ENCODE results near the gene RPL31. TPM values are rescaled to one million over a fixed set of nuclear protein-coding genes. Genes with fewer than 3 reads are reported as not detected.

Gene RPL31
- total RNA-seq, 2 donors from 2014 or later, result 316 to 425 TPM

DNA sequence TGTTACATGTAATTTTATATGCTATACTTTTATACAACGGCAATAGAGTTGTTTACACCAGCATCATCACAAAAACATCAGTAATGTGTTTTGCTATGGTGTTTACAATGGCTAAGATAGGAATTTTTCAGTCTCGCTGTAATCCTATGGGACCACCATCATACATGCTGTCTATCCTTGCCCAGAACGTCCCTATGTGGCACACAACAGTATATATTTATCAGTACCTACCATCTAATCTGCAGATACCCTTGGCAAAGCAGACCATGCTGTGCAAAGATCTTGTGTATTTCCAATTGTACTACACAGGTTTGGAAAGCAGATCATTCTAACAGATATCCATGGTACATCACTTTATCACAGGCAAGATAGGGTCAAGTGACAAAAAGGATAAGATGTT, 15.3 kb downstream of the RPL31 start:
- 75 to 88% methylated on average over 3 of the region's 3 CpGs for WGBS, 2 donors
- Histone ChIP-seq H3K4me1 (peaks cover 4% of the 10 kb centered on the region), H3K36me3 (replicated peaks in 1 of 2; ENCODE audit: insufficient read depth in 1 of 2, low read depth in 2 of 2) (peaks cover 0 to 9% of the 10 kb centered on the region in 2 donors), H3K27ac (no peak overlapping the region), H3K27me3 (no peaks in the 10 kb centered on the region), H3K4me3 (no peak overlapping the region), H3K9me3 (no peaks in the 10 kb centered on the region)
- no peak for DNase-seq
- intact Hi-C loops (cut with DNase I), result no loop called here
- no peak for ATAC-seq
- TF ChIP-seq POLR2A (IDR thresholded peaks at IDR 0.05), result no peak
- TF ChIP-seq, protein P1, sequence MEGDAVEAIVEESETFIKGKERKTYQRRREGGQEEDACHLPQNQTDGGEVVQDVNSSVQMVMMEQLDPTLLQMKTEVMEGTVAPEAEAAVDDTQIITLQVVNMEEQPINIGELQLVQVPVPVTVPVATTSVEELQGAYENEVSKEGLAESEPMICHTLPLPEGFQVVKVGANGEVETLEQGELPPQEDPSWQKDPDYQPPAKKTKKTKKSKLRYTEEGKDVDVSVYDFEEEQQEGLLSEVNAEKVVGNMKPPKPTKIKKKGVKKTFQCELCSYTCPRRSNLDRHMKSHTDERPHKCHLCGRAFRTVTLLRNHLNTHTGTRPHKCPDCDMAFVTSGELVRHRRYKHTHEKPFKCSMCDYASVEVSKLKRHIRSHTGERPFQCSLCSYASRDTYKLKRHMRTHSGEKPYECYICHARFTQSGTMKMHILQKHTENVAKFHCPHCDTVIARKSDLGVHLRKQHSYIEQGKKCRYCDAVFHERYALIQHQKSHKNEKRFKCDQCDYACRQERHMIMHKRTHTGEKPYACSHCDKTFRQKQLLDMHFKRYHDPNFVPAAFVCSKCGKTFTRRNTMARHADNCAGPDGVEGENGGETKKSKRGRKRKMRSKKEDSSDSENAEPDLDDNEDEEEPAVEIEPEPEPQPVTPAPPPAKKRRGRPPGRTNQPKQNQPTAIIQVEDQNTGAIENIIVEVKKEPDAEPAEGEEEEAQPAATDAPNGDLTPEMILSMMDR (IDR thresholded peaks at IDR 0.05), result no peak

DNA sequence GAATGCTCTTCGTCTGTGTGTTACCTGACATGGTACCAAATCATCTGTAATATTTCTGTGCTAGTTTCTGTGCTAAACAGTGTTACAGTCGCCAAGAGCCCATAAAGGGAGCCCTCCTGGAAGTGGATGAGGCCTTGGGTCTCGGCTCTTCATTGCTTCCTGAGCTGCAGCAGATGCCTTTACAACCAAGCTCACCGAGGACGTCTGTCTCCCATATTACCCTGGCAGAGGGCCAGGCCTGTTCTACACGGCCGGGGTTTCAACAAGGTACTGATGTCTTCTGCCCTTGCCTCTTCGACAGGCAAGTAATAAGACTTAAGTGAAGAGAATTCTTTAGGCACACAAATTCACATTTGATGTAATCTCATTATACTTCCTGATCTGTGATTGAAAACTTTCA, 16.8 kb downstream of the RPL31 start:
- no peak overlapping the region for H3K27ac ChIP-seq
- peaks cover 0 to 11% of the 10 kb centered on the region in 2 donors for H3K36me3 ChIP-seq (replicated peaks in 1 of 2; ENCODE audit: insufficient read depth in 1 of 2, low read depth in 2 of 2)
- H3K27me3 ChIP-seq, result no peaks in the 10 kb centered on the region
- intact Hi-C loops (cut with DNase I), result no loop called here
- no peak for TF ChIP-seq POLR2A (IDR thresholded peaks at IDR 0.05)
- TF ChIP-seq, protein P1 (IDR thresholded peaks at IDR 0.05), result no peak
- 54% methylated on average over 8 of the region's 8 CpGs for WGBS, 2 donors
- no peak for ATAC-seq
- peak in 1 of 4 donors; percentile 40 for DNase-seq
- H3K4me3 ChIP-seq, result no peak overlapping the region
- H3K9me3 ChIP-seq, result no peaks in the 10 kb centered on the region
- no peaks in the 10 kb centered on the region for H3K4me1 ChIP-seq

DNA sequence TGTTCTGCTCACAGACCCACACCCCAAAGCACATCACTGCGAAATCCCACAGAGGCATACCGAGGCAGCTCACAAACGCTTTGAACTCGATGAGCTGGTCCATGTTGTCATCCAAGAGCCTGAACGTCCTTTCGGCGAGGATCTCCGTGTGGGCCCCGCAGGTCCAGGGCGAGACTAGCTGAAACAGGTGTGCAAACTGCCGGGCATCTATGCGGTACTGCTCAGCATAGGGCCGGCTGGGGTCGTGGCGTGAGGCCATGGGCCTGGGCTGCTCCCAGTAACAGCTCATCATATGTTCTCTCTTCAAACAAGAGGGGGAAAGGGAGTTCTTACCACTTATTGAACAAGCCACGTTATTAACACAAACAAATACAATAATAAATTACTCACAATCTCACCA, 20.1 kb downstream of the RPL31 start:
- peak in 1 of 4 donors; percentile 9 for DNase-seq
- H3K9me3 ChIP-seq, result no peaks in the 10 kb centered on the region
- intact Hi-C loops (cut with DNase I), result no loop called here
- no peak overlapping the region for H3K27ac ChIP-seq
- WGBS, 2 donors, result 81 to 89% methylated on average over 9 to 16 of the region's 16 CpGs
- no peak overlapping the region for H3K4me3 ChIP-seq
- ATAC-seq, result no peak
- no peak for TF ChIP-seq POLR2A (IDR thresholded peaks at IDR 0.05)
- TF ChIP-seq, protein P1 (IDR thresholded peaks at IDR 0.05), result no peak
- no peaks in the 10 kb centered on the region for H3K27me3 ChIP-seq
- H3K36me3 ChIP-seq (replicated peaks in 1 of 2; ENCODE audit: insufficient read depth in 1 of 2, low read depth in 2 of 2), result peaks cover 4 to 21% of the 10 kb centered on the region in 2 donors
- H3K4me1 ChIP-seq, result no peaks in the 10 kb centered on the region

DNA sequence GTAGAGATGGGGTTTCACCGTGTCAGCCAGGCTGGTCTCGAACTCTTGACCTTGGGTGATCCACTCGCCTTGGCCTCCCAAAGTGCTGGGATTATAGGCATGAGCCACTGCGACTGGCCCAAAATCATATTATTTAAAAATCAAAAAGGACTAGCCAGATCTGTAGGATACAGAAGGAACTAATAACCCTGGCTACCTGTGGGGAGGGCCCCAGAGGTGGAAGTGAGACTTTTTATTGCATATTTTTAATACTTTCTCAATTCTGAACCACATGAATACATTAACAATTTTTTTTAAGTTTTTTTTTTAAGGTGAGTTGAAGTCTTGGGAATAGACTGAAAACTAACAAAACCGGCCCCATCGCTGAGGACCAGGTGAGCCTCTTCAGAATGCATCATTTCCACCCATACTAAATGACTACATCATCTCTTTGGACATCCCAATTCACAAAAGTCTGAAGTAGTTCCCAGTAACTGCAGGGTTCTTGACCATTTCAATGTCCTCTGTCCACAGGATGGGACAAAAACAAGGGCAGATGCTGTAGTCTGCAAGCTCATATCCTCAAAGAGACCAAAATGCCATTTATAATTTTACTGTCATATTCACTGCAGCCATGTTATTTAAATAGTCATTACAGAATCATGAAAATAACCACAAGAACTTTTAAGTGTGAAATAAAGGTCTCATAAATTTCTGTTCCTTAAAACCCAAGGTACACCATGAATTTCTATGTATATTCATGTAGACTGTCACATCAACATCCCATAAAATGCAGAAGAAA, 21.4 kb downstream of the RPL31 start:
- TF ChIP-seq, protein P1 (IDR thresholded peaks at IDR 0.05), result no peak
- TF ChIP-seq POLR2A (IDR thresholded peaks at IDR 0.05), result no peak
- DNase-seq (peak in 1 of 4 donors; percentile 0), ATAC-seq (no peak)
- Histone ChIP-seq H3K36me3 (replicated peaks in 1 of 2; ENCODE audit: insufficient read depth in 1 of 2, low read depth in 2 of 2) (peaks cover 11 to 25% of the 10 kb centered on the region in 2 donors), H3K4me1 (no peaks in the 10 kb centered on the region), H3K9me3 (no peaks in the 10 kb centered on the region), H3K27ac (no peak overlapping the region), H3K4me3 (no peak overlapping the region), H3K27me3 (no peaks in the 10 kb centered on the region)
- intact Hi-C loops (cut with DNase I), result no loop called here
- WGBS, 2 donors, result 91 to 97% methylated on average over 6 of the region's 6 CpGs

DNA sequence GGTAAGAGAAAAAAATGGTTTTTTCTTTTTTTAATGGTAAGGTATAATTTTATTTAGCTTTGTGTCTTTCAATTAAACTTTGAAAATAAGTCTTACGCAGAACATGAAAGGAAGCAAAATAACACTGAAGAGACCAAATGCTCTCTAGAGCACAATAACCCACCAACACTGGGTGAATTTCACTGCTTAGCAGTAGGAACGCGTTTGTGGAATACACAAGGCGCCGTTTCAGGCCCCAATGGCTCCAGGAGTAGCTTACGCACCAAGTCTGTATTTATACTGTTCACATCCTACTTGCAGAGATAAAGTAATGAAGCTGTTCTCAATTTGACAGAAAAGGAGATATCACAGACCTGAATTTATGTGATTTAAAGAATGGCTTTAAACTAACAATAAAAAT, 23.5 kb downstream of the RPL31 start:
- WGBS, 2 donors, result 90% methylated on average over 6 of the region's 6 CpGs
- Histone ChIP-seq H3K27ac (no peak overlapping the region), H3K9me3 (no peaks in the 10 kb centered on the region), H3K27me3 (no peaks in the 10 kb centered on the region), H3K4me1 (no peaks in the 10 kb centered on the region), H3K4me3 (no peak overlapping the region), H3K36me3 (replicated peaks in 1 of 2; ENCODE audit: insufficient read depth in 1 of 2, low read depth in 2 of 2) (peaks cover 20 to 25% of the 10 kb centered on the region in 2 donors)
- DNase-seq, result peak in 1 of 4 donors; percentile 1
- TF ChIP-seq, protein P1 (IDR thresholded peaks at IDR 0.05), result no peak
- TF ChIP-seq POLR2A (IDR thresholded peaks at IDR 0.05), result no peak
- intact Hi-C loops (cut with DNase I), result no loop called here
- no peak for ATAC-seq
